Ramos (cell line): ENCODE data around the gene PODXL.
"Not testable (repeated sequence)": the region's sequence is repeated elsewhere in the genome, so short reads cannot be mapped to it uniquely, and the experiment has no call there.

Source experiments
- in situ Hi-C: fragments of 300-500 bp; cut with MboI; formaldehyde crosslinking; loops from one replicate; pipeline ENCODE4 v1.14.3; 2022; ENCODE audit warnings: low sequenced_read_pairs; ENCODE audit not compliant: unreplicated experiment

PODXL gene

DNA sequence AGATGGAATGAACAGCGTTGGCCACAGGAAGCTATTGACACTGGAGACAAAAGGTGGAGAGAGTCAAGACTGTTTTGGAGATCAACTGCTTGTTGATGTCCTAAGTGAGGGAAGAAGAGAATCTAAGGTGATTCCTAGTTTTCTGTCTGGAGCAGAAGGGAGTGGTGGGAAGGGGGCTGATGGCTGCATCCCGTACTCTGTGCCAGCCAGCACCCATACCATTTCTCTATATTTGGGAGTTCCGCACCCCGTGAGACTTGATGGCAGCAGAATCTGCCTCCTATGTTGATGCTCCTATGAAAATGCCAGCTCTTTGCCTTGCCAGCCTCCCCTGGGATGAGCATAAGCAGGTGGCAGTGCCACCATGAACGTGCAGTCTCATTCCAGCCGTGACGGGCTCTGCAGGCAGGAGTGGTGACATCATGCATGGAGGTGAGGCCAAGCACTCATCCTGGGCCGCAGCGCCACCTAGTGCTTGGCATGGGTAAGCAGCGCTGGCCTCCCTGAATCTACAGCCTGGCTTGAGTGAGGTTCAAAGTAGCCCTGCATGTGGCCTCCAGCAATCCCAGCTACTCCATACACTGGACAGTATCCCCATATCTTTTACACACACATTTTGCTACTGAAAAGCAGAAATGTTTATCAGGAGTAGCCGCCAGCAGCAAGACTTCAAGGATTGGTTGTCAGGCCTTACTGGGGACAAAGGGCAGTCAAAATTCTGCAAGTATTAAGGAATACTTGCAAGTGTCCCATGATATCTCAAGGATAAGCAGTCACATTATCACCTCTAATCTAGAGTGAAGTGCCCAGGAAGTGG lies 43.0 kb downstream of the PODXL start:
- in situ Hi-C loops, result loop anchor here (10.0 kb wide), 1 partner anchor 639 kb away; no protein-coding TSS in a partner anchor

DNA sequence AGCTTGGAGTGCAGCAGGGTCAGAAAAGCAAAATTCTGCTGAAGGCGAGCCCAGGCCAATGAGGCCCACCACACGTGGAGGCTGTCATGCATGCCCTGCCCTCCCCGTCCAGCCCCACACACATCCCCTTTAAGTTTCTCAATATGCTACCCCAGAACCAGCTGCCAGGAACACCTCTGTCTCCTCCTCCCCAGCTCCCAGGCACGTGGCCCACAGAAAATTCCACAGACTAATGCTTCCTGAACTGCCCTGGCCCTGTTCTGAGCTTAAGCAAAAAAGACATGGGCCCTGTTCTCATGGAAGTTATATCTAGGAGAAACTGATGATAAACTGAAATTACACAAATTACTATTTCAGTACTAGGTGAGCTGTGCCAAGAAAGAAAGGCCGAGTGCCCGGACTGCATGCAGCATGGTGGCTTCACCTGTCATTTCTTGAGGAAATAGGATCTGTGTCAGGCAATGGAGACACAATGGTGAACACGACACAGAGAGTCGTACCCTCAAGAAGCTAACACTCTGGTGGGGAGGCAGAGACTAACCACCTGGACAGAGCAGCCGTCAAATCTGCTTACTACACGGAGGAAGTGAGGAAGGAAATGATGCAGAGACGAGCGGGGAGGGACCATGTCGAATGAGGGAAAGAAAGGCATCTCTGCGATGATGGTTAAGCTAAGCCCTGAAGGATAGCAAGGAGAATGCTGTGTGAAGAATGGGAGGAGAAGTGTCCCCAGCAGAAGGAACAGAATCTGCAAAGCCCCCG lies 44.5 kb downstream of the PODXL start:
- in situ Hi-C loops, result loop anchor here (10.0 kb wide), 1 partner anchor 637 kb away; no protein-coding TSS in a partner anchor

DNA sequence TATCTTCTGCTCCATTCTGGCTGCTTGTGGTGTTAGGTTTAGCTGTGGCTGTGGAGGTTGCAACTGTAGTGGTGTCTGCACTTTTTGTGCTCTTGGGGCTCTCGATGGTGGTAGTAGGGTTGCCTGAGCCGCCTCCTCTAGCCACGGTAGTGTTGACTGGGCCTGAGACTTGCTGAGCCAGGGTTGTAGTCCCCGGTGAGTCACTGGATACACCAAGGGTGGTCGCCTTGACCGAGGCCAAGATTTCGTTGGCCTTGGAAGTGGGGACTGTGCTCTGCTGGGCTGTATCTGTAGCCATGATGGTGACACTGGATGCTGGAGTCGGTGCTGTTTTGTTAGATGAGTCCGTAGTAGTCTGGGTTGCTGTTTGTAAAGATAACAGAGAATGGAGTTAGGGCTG lies 45.4 kb downstream of the PODXL start:
- in situ Hi-C loops, result loop anchor here (10.0 kb wide), 1 partner anchor 636 kb away; no protein-coding TSS in a partner anchor

DNA sequence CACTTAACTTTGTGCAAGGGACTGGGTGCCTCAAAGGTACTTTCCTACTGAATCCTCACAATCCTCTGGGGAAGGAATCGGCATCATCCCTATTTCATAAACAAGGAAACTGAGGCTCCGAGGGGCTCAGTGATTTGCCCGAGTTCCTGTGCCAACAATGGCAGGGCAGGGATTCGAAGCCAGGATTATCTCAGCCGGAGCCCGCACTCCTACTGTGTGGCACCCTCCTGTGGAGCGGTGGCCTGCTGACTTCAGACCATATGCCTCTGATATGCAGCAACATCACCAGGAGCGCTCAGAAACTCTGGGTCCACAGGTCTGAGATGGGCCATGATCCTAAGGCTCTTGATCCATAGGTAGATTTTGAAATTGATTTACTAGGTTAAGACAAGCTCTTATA lies 46.6 kb downstream of the PODXL start:
- in situ Hi-C loops, result loop anchor here (10.0 kb wide), 1 partner anchor 635 kb away; no protein-coding TSS in a partner anchor

DNA sequence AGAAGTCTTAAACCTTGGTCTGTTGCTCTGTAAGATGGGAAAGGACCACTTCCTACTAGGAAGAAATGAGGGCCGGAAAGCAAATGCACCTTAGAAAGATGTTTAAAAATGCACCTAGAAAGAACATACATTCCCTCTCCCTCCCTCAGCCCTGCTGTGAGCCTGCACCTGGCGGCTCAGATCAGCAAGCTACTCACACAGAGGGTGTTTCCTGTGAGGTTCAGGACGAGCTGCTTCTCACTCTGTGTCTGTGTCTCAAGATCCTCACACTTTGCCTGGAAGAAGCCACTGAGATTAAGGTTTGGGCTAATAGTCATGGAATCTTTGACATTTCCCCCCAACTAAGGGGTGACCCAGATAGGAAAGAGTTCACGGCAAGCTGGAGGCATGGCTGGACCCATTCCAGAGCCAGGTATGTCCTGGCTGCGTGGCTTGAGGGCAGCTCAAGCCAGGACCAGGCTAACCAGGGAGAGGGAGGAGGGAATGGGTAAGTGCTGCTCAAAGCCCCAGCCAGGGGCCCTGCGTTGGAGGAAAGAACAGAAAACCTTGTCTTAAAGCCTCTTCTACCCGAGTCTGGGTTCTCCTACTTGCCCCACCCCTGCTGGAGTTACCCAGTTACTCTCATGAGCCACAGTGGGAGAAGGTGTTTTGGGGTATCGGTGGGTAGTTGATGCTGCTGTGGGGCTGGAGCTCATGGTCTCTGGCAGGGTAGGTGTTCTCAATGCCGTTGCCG lies 47.5 kb downstream of the PODXL start:
- in situ Hi-C loops, result no loop called here

DNA sequence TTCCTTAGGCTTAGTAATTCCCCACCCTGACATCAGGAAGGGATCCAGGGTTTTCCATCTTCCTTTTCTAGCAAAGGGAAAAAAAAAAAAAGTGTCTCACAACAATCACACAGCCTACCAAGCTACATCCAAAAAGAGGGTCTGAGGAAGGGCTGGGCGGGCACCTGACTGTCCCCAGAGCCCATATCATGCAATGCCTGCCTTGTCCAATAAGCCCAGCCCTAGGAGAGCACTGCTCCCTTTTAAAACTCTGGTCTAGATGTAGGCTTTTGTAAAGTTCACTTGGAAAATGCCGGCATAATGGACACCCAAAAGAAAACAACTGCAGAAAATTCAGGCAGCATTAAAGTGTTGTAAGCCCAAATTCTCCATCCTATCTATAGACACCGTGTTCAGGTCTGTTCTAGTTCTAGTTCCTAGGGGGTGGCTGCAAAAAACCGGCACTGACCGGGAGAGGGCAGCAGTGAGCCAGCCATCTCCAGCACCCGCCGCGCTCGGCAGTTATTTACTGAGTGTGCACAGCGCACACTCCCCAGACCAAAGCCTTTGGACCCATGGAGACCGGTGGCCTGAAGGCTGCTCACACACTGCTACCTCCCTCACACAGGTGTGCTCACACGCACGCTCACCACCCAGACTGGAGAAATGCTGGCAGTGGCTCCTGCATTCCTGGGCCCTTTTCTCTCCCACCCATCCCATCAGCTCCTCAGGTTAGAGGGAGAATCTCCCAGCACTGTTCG lies 48.7 kb downstream of the PODXL start:
- in situ Hi-C loops, result no loop called here

DNA sequence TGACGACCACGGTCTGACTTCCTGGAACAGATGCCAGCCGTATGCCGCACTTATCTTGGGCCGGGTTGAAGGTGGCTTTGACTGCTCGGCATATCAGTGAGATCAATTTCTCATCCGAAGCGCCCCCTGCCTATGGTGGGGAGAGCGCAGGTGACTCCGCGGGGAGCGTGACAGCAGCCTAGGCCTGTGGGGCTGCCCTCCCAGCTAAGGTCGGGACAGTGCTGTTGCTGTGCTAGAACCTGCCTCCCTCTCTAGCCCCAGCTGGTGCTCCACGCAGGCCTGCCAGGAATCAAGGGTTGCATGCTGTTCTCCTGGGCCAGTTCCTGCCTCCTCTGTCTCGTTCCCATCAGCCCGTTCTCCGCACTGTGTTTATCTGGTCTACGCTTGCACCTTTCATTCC lies 49.8 kb downstream of the PODXL start:
- in situ Hi-C loops, result no loop called here

DNA sequence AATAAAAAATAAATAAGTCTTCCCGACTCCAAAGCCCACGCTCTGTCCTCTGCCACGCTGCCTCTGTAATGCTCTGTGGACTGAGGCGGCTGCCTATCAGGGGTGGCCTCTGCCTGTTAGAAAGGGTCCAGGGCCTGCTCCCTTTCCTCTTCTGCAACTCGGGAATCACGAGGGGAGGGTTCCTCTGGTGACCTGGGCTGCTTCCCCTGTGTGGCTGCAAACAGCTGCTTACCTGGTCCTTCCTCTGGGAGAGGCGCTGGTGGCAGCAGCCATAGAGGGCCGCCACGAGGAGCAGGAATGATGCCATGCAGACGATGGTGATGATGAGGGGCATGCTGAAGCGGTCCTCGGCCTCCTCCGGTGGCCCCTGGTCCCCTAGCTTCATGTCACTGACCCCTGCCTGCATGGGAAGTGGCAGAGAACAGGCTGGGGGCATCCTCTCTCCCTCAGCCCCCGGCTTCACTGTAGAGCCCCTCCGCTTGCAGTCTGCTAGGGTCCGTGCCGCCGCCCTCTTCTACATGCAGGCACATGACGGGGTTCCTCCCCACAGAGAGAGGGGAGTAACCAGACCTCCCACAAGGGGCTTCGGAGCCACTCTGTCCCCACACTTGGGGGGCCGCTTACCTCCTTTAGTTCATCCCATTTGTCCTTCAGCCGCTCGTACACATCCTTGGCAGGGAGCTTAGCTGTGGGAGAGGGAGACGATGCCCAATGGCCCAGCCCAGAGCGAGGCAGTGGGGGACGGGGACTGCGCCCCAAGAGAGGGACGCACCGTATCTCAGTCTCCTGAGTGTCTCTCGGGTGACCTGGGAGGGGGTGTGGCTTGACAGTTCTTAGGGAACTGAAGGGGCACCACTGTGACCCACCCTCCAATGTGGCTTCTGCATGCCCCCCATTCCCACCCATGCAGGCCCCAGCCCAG lies 50.5 kb downstream of the PODXL start:
- in situ Hi-C loops, result no loop called here

DNA sequence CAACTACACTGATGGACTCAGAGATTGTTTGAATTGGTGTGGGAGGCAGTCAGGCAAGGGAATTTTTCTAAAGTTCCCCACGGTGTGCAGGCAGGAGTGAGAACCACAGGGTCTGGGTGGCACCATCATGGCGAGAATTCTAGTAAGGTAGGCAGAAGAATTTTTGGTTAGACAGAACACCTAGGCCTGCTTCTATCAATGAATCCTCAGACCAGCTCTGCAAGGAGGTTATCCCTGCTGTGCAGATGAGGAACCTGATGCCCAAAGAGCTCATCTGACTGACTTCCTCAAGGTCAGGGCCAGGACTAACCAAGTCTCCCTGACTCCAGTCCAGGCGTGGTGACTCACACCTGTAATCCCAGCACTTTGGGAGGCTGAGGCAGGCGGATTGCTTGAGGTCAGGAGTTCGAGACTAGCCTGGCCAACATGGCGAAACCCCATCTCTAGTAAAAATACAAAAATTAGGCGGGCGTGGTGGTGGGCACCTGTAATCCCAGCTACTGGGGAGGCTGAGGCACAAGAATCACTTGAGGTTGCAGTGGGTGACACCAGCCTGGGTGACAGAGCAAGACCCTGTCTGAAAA lies 51.3 kb downstream of the PODXL start:
- in situ Hi-C loops, result not testable (repeated sequence)

DNA sequence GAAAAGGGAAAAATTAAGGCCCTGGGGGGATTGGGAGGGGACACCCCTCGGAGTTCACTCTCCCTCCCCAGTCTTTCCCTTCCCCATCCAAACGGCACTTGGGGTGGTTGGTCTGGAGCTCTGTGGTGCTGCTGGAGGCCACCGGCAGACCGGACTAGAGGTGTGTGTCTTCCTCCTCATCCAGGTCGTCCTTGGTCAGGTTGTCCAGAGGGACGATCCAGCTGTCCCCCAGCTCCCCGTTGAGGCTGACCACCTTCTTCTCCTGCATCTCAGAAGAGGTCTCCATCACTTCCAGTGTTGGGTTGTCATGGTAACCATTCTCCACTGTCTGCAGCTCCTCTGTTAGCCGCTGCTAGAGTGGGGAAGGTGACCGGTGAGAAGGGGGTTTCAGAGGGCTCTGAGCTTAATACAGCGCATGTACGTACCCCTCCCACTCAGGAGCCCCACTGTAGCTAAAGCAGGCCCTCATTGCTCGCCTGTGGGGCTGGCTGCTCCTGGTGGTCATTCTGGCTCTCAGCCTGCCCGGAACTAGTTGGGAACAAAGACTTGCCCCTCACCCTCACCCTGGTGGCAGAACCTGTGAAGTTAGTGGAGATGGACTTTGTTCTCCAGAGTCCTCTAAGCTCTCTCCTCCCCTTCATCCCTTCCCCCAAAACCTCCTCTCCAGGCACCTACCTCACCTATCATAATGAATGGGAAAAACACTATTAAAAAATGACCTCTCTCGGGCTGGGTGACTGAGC lies 52.1 kb downstream of the PODXL start:
- in situ Hi-C loops, result no loop called here

DNA sequence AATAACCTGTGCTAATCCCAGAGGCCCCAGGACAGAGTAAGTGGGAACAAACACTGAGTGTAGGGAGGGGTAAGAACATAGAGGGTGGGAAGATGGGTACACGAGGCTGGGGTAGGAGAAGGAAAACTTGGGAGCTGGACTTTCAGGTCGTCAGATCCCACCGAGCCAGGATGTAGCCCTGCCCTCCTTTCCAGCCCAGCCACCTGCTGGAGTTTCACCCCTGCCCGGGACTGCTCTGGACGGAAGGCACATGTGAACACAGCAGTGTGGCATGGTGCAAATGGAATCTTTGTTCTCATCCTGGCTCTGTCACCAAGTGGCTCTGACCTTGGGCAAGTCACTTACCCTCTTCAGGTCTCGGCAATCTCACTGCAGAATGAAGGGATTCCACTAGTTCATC lies 52.8 kb downstream of the PODXL start:
- in situ Hi-C loops, result no loop called here

DNA sequence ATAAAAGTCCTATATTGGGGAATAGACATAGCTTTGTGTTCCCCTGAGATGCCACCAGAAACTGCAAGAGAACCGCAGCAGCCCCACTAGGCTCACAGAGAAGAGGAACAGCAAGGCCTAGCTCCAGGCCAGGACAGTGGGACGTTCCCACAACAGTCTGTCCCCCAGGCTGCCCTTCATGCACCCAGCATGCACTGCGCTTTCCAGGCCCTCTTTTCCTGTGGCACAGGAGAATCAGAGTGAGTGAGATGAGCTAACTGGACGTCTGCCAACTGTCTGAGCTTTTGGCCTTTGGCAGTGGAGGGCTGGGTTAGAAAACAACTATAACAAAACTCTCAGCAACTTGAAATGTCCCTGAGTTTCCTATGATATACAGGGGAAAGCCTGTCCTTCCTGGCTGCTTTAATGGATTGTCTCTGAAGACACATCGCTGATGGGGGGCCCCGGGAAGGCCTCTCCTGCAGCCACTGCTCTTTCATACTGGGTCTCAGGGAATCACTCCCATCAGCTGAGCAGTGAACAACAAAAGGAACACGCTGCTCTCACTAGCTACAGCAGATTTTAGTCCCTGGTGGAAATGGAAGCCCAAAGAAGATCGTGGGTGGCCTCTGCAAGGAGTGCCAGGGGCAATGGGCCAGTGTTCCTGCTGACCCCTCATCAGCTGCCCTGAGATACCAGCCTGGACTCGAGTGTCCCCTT lies 53.5 kb downstream of the PODXL start:
- in situ Hi-C loops, result no loop called here

DNA sequence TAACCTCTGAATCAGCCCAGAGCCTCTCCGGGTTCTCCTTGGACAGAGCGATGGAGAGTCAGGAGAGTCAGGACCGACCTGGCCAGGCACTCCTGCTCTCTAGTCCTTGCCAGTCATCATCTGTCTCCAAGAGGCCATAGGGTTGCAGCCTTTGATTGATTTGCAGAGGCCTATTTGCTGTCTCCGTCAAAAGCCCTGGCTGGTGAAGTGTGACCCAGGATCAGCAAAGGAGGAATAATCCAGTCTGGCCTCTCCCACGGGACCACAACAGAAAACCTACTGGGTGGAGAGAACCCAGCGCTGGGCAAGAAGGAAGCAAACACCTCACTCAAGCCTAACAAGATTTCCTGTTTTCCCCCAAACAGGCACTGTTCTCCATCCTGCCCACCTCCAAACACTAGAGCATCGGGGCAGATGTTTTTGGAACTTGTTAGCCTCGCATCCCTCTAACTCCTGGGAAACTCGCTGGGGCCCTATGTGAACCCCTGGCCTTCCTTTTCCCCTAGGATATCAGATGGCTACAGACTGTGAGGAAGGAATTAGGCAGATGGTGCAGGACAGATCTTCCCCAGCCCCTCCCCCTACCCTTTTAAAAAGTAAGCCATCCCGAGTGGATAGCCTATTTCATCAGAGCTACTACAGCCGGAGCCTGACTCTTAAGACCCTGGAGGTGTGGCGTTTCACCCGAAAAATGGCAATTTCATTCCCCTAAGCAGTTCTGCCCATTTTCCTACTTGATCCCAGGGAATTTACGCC lies 54.3 kb downstream of the PODXL start:
- in situ Hi-C loops, result no loop called here

DNA sequence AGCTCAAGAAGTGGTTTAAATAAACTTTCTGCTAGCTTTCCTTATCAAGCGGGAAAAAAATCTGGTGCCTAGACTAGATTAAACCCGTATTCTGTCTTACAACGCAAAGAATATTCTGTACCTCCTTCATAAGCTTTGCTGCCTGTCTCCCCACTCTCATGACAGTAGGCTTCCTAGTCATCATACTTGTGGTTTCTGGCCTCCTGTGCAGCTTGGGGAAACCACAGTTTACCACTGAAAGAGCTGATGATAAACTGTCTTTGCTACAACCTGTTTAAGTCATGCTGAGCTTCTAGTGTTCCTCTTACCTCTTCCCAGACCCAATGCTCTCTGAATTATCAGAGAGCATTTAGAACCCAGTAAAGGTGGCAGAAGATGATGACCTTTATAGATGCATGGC lies 55.0 kb downstream of the PODXL start:
- in situ Hi-C loops, result no loop called here

DNA sequence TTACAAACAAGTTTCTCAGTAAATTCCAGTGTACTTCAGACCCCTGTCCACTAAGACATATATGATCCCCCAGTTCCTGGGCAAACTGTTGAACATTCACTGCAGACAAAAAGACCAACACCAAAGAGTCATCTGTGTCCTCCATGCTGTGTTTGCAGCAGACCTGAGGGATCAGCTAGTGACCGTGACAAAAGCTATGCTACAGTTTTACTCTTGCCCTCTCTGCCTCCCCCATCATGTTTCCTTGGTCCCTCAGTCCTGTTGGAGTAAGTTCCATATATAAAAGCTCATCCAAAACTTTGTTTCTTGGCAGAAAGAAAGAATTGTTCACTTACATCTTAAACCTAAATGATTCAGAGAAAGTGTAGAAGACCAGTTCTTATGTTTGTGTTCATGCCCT lies 56.1 kb downstream of the PODXL start:
- in situ Hi-C loops, result no loop called here

DNA sequence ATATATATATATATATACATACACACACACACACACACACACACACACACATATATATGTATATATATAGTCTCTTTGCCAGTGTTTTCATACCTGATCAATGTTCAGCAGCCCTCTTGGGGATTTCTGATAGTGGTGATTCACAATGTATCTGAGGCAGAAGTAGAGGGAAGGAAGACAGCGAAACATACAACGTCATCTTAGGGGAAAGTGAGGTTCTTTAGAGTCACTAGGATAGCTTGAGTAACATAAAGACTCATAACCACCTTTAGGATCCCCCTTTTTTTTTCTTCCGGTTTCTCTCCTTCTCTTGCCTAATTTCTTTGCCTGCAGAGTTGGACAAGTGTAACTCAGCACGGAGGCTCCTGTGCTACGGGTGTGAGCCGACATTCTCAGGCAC lies 56.6 kb downstream of the PODXL start:
- in situ Hi-C loops, result no loop called here
